ENCODE results near the gene ABHD12.

Gene ABHD12

DNA sequence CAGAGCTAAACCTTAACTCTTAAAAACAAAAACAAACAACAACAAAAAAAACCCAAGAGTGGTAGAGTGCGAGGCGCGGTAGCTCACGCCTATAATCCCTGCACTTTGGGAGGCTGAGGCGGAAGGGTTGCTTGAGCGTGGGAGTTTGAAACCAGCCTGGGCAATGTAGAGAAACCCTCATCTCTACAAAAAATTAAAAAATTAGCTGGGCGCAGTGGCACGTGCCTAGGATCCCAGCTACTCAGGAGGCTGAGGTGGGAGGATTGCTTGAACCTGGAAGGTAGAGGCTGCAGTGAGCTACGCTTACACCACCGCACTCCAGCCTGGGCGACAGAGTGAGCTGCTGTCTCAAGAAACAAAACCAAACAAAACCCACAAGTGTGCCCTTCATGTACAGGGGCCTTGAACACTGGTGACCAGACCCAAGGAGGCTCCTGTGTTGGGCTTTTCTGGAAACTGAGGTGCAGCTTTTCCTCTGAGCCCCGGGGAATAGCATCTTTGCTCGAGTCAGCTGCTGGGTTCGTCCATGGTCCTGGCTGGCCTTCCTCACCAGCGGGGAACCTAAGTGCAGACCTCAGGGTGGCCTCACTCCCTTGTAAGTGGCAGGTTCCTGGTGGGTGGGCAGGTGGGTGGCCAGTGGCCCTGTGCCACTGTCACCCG lies 102.9 kb downstream of the ABHD12 start:
- no peak for DNase-seq

DNA sequence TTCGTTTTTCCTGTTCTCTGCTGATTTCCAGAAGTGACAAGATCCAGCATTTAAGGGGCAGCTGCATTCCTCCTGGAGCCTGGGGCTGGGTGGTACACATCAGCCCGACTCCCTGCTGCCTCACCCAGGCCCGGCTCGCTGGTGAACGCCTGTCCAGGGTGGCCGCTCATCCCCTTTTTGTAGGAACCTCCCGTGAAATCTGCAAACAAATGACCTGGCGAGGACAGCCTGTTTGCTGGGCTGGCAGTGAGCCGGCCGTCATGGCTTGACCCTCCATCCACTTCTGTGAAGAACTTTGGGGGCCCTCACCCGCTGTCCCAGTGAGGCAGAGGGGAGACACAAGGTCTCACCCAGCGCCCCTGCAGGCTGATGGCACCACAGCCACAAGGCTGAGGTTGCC lies 103.7 kb downstream of the ABHD12 start:
- DNase-seq: no peak

DNA sequence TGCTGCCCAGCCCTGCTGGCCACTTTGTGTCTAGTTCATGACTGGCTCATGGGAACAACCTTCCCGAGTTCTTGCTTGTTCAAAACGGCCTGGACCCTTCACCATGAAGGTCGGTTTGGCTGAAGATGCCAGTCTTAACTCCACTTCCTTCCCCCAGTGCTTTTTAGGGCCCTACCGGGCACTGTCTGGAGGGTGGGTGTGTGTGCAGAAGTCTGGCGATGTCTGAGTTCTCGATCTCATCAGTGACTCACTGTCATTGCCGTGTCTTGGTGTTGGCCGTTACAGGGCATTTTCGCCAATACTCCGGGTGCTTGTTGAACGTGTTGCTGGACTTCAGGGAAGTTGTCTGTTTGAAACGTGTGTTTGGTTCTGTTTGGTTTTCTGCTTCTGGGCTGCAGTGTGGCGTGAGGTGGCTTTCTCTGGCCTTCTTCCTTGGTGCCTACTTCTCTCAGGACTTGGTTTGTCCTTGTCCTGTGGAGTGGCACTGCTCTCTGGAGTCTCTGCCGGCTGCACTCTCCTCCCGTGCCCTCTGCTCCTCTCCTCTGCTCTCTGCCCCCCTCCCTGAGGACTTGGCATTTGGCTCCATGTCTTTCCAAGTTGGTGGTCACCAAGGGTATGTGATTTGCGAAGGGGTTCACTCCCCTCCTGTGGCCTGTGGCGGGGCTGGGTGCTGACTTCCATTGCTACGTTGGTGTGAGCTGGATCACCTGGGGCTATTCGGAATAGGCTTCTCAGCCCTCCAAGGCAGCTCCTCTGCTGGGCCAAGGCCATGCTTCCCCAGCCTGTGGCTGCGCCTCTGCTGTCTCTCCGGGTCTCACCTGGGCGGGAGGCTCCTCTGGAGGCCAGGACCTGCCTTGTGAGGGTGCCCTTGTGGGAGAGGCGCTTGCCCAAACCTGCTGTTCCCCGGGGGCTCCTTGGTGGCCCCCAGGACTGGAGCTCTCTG lies 104.5 kb downstream of the ABHD12 start:
- no peak for DNase-seq

DNA sequence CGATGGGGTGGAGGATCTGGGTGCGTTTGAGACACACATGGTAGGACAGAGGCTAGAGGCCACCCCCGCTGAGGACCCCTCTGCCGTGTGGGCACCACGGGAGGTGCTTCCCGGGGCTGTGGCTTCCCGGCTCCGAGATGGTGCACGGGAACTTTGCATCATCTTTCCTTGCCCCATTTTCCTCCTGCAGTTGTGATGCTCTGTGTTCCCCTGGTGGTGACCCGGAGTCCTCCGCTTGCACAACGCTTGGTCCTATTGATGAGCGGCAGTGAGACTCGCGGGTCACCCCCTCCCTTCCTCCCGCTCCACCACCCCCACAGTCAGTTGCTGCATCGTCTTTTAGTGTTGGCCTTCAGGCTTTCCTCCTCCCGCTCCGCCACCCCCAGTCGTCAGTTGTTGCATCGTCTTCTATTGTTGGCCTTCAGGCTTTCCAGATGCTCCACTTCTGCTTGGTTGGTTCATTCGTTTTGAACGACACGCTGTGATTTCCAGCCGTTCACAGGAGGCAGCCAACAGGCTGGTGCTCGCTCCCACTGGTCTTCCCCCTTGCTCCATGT lies 105.5 kb downstream of the ABHD12 start:
- DNase-seq: no peak

DNA sequence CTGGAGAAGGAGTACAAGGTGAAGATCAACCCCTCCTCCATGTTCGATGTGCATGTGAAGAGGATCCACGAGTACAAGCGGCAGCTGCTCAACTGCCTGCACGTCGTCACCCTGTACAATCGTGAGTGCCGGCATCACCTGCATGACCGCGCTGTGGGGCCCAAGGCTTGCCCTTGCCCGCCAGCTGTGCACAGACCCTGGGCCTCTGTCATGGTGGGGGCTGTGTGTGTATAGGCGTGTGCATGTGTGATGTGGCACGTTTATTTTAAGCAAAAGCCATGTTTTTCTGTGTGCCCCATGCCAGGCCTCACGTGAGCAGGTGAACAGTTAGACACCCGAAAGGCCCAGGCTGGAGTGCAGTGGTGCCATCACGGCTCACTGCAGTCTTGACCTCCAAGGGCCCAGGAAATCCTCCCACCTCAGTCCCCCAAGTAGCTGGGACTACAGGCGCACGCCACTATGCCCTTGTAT lies 106.5 kb downstream of the ABHD12 start:
- DNase-seq: no peak

DNA sequence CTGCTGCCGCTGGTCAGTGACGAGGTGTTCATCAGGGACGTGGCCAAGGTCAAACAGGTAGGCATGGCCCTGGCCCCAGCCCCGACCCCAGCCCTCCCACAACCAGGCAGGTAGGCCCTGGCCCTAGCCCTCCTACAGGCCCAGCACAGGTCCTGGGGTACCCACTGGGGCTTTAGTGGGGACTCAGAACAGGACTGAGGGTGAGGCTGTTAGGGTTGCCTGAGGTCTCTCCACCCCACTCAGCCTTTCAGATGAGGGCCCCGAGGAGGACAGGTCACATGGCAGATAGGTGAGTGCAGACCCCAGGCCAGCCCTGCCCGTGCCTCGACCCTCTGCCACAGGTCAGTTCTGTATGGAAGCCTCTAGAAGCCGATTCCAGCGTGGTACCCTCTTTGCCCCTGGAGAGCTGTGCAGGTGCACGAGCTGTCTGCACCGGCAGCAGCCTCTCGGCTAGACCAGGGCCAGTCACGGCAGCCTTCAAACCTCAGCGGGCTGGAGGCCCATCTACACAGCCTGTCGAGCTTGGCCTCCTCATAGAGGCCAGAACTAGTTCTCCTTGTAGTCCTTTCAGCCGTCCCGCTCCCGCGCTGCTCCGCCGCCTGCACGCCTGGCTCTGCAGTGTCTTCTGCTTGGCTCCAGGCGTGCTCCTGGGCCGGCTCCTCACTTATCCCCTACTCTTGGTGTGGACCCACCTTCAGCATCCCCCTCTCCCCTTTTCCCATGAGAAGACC lies 107.2 kb downstream of the ABHD12 start:
- no peak for DNase-seq

DNA sequence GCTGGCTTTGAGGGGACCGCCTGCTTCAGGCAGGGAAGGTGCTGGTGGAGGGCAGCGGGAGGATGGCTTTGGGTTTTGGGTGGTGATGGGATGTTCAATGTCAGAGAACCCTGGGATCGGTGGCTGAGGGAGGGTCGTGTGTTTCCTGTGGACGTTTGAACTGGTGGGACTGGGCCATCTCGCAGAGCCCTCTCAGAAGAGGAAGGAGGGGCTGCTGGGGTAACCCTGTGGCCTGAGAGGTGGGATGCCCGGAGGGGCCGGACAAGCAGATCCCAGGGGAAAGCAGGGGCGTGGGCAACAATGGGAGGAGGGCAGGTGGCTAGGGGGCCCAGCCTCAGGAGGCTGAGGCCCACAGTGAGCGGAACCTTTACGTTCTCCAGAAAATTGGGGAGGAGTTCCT lies 107.8 kb downstream of the ABHD12 start:
- DNase-seq: no peak

DNA sequence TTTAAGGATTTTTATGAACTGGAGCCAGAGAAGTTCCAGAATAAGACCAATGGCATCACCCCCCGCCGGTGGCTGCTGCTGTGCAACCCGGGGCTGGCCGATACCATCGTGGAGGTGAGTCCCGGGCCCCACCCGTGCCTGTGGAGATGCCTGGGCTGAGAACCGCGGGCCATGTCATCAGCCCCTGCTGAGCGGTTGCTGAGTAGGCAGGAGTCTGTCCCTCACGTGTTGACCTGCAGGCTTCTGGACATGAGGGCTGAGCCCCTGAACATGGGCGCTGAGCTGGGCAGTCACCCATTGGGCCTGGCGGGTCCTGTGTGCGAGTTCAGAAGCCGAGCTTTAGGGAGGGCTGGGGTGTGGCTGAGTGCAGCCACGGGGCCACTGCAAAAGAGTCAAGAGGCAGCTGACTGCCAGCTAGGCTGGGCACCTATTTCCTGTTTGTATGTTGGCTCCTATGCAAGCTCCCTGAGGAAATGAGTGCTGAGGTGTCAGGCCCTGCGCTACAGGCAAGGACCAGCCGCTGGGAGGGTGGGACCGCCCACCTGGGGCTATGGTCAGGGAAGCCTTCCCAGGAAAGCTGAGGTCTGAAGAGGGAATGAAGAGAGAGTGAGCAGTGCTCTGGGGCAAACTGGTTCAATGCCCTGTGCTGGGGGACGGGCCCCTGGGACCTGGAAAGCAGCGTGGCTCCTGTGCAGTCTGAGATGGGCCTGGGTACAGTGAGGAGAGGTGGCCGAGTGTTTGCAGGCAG lies 108.4 kb downstream of the ABHD12 start:
- no peak for DNase-seq

DNA sequence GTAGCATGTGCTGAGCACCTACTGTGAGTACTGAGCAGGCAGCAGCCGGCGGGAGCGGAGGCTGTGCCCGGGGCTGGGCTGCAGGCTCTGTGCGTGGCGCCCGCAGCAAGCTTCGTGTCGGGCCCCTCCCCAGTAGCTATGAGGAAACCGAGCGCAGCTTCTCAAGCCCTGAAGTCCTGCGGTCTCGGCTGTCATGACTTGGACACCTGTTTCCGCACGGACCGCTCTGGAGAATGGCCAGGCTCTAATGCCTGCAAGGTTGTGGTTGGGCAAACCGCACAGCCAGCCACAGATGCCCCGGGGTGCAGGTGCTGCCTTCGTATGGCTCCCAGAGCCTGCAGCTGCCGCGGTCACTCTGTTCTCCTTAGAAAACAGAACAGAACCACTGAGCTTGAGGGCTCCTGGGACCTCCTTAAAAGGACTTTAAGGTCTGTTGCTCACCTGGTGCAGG lies 109.1 kb downstream of the ABHD12 start:
- no peak for DNase-seq

DNA sequence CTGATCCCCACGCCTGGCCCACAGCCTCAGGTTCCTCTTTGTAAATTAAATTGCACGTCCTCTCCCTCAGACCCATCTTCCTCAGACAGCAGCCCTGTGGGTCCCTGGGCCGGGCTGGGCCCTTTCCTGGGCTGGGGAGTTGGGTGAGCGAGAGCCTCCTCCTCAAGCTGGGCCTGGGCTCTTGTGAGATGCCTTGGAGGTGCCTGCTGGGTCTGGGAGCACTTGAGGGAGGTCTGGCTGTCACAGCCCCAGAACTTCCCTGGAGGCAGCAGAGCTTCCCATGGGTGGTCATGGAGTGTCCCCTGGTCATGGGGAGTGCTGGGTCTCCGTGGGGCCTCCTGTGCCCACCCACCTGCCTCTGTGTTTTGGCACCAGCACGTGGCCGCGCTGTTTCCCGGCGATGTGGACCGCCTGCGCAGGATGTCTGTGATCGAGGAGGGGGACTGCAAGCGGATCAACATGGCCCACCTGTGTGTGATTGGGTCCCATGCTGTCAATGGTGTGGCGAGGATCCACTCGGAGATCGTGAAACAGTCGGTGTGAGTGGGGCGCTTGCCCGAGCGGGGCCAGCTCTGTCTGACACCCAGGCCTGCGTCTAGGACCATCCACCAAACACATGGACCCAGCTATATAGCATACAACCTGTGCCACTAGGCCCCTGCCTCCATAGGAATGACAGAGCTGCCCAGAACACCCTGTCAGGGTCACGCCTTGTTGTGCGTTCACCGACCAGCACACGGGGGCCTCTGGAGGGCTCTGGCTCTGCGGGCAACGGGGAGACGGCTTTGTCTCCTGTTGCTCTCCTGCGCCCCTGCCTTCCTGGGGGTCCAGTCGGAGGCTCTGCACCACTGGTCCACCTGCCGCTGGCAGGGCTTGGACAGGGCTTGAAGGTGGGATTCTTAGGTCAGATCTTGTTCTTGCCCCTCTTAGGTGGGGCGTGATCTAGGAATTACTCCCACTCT lies 109.8 kb downstream of the ABHD12 start:
- no peak for DNase-seq

DNA sequence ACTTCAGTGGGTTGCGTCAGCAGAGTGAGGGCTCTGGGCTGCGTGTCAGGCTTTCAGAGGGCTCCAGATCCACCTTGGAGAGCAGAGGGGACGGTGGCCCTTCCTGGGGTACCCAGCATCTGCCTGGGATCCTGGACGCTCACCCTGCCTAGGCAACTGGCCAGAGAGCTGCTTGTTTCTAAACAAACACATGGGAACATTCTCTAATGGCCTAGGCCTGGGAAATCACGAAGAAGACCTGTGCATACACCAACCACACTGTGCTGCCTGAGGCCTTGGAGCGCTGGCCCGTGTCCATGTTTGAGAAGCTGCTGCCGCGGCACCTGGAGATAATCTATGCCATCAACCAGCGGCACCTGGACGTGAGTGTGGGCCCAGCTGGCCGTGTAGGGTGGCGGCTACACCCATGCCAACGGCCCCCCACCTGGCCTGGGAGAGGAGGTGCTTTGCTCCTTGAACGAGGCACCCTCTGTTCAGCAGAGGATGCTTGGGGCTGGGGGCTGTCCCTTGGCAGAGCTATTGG lies 110.5 kb downstream of the ABHD12 start:
- DNase-seq: no peak

DNA sequence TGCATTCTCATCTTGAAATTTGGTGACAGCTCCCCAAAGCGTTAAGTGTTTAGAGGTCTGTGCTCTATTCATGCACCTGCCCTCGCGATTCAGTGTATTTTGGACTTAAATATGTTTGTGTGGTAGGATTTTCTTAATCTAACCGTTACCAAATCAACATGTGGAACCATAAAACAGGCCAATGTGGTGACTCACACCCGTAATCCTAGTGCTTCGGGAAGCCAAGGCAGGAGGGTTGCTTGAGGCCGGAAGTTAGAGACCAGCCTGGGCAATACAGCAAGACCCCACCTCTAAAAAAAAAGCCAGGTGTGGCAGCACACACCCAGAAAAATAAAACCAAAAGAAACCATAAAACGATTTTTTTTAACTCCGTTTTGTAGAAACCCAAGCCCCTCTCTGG lies 111.2 kb downstream of the ABHD12 start:
- no peak for DNase-seq

DNA sequence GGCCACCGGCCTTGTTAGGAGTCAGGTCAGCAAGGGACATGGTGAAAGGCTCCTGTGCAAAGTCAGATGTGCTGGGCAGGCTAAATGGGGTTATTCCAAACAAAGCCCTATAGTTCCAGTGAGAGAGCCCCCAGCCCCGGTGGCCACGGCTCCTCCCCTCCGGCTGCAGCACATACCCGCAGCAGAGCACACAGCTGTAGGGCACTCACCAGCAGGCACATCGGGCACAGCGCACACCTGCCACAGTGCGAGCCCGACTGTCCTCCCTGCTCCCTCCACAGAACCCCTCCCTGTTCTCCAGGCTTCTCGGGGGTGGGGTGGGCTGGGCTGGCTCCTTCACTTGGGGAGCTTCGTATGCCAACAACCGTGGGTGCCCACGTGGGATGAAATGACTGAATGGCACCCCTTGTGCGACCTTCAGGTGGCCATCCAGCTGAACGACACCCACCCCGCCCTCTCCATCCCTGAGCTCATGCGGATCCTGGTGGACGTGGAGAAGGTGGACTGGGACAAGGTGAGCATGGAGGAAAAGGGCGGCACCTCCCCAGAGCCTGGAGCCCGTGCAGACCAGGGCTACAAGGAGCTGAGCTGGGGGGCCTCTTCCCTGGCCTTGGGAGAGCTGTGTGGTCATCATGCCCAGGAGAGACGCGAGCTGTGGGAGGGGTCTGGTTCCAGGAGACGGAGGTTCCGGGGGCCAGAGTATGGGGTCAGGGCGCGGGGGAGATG lies 111.8 kb downstream of the ABHD12 start:
- no peak for DNase-seq

DNA sequence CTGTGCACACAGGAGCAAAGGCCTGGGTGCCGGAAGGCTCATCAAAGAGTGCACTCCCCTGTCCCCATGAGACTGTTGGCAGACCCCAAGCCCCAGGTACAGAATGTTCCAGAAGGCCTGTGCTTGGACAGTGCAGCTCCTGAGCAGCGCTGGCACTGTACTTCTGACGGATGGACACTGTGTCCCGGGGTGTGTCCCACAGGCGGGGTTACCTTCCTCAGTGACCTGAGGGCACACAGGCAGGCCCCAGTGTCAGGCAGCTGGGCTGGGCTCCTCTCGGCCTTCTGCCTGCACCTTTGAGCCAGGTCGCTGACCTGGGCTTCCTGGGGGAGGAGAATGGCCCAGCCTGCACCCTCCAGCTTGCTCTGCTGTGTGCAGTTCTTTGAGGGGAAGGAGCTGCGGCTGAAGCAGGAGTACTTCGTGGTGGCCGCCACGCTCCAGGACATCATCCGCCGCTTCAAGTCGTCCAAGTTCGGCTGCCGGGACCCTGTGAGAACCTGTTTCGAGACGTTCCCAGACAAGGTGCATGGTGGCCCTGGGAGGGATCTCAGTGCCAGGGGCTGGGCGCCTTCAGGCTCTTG lies 112.6 kb downstream of the ABHD12 start:
- no peak for DNase-seq

DNA sequence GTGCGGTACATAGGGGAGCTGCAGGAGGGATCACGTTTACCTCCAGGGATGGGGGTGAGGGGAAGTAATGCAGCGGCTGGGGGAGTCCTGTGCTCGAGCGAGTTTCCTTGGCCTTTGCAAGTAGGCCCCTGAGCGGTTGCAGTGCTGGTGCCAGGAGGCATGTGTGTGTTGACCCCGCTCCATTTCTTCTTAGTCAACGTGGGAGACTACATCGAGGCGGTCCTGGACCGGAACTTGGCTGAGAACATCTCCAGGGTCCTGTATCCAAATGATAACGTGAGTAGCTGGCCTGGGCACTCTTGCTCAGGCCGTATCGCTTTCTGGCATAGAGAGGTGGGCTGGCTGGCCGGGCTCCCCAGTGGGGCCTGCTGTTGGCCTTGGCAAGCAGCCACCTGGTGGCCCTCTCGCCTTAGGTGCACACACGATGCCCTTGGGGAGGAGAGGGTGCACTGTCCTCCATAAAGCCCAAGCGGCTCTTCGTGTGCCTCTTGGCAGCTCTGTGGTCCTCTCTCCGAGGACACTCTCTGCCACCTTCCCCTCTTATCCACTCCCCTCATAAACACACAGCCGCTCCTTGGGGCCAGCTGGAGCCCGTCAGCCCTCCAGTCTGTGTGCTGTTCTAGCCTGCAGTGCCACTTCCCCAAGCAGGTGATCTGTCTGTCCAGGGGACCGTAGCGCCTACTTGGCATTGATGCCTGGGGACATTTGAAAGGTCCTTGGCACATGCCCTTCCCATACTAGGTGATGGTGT lies 113.4 kb downstream of the ABHD12 start:
- no peak for DNase-seq

DNA sequence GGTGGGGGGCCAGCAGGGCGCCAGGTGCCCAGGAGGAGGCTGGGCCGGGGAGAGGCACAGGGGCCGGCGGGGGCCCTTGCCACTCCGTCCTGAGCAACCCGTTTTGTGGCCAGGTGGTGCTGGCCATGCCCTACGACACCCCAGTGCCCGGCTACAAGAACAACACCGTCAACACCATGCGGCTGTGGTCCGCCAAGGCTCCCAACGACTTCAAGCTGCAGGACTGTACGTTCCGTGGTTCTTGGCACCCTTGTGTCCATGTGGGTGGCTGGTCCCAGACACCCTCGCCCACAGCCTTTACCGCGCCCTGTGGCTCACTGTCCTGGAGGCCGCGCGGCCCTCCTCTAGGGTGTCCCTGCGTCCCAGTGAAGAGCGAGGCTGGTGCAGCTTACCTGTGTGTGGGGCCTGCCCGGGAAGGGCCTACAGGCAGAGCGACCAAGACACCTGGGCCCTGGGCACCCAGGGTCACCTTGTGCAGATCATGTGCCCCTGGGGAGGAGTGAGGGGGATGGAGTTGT lies 114.0 kb downstream of the ABHD12 start:
- no peak for DNase-seq

DNA sequence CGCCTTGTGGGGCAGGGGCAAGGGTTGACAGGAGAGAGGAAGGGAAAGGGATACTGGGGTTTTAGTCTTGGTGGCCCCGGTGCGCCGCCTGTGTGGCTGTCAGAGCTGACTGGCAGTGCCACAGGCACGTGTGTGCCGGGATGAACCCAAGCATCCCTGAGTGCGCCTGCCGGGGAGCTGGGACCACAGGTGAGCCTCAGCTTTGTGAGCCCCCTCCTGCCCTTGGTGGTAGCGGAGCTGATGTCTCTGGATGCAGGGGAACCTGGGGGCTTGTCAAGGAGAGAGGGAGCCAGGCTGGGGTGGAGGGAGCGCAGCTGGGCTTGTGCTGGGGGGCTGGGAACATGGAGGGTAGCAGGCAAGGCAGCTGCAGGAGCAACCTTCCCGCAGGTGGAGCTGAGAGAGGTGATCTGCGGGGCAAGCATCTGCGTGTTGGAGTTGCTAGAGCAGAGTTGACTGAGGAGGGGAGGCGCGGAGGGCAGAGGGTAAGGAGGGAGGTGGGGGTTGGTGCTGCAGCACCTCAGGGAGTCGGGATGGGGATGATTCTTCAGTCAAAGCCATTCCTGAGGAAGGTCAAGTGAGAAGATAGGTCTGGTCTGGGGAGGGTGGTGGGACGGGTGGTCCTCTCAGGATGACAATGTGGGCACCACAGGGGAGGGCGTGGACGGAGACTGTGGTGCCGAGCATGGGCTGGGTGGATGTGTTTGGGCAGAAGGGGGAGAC lies 114.7 kb downstream of the ABHD12 start:
- no peak for DNase-seq
